Neural cell (in vitro differentiated cells): ENCODE results near the gene KREMEN1. TPM values are rescaled to one million over a fixed set of nuclear protein-coding genes. Genes with fewer than 3 reads are reported as not detected.

Experiments used
- H2AFZ ChIP-seq: fragments of 200-600, 300-800 bp; sonication (generic), shearing (Covaris generic); 2 replicates; pipeline ENCODE4 v1.6.0; 2014; ENCODE audit warnings: low read depth, mild to moderate bottlenecking, antibody characterized with exemption, low read length, moderate library complexity
- H3F3A ChIP-seq: fragments of 200-600 bp; shearing (Covaris generic); 2 replicates; pipeline ENCODE4 v1.6.1; 2016; ENCODE audit warnings: mild to moderate bottlenecking, moderate library complexity, mixed read lengths, antibody characterized with exemption, low read length; ENCODE audit not compliant: insufficient read depth, poor library complexity, severe bottlenecking
- H3K27ac ChIP-seq: fragments of 200-600, 300-800 bp; sonication (generic), shearing (Covaris generic); 2 replicates; pipeline ENCODE4 v1.5.1; 2014; ENCODE audit warnings: mild to moderate bottlenecking, low read length, moderate library complexity
- H3K27me3 ChIP-seq: fragments of 300-800, 200-600 bp; sonication (generic), shearing (Covaris generic); 2 replicates; pipeline ENCODE4 v1.6.0; 2014; ENCODE audit warnings: mild to moderate bottlenecking, low read depth, low read length, moderate library complexity; ENCODE audit not compliant: insufficient read depth
- H3K36me3 ChIP-seq: fragments of 300-800, 200-600 bp; sonication (generic), shearing (Covaris generic); 2 replicates; pipeline ENCODE4 v1.5.1; 2014; ENCODE audit warnings: mild to moderate bottlenecking, antibody characterized with exemption, low read length, moderate library complexity; ENCODE audit not compliant: insufficient read depth
- H3K4me2 ChIP-seq: fragments of 300-800, 200-600 bp; sonication (generic), shearing (Covaris generic); 2 replicates; pipeline ENCODE4 v1.6.0; 2014; ENCODE audit warnings: mild to moderate bottlenecking, low read length
- H3K4me3 ChIP-seq: fragments of 300-800, 200-600 bp; sonication (generic), shearing (Covaris generic); 2 replicates; pipeline ENCODE4 v1.5.1; 2014; ENCODE audit warnings: mild to moderate bottlenecking, low read length, moderate library complexity
- H3K79me2 ChIP-seq: fragments of 200-600 bp; shearing (Covaris generic); replicated peaks from 2 replicates; pipeline ENCODE4 v1.6.0; 2014; ENCODE audit warnings: mild to moderate bottlenecking, low read length, moderate library complexity; ENCODE audit not compliant: insufficient read depth
- H3K9ac ChIP-seq: fragments of 300-800, 200-600 bp; sonication (generic), shearing (Covaris generic); 2 replicates; pipeline ENCODE4 v1.6.1; 2016; ENCODE audit warnings: mild to moderate bottlenecking, low read length, mixed read lengths
- H3K9me2 ChIP-seq: fragments of 200-600 bp; shearing (Covaris generic); 2 replicates; pipeline ENCODE4 v1.6.1; 2016; ENCODE audit warnings: mild to moderate bottlenecking, low read length, mixed read lengths; ENCODE audit not compliant: insufficient read depth
- H3K9me3 ChIP-seq: fragments of 200-600, 300-800 bp; sonication (generic), shearing (Covaris generic); 2 replicates; pipeline ENCODE4 v1.6.1; 2016; ENCODE audit warnings: mild to moderate bottlenecking, mixed run types, low read length, moderate library complexity, mixed read lengths
- H4K20me1 ChIP-seq: fragments of 200-600 bp; shearing (Covaris generic); 2 replicates; pipeline ENCODE4 v1.6.1; 2016; ENCODE audit warnings: mild to moderate bottlenecking, mixed run types; ENCODE audit not compliant: insufficient read depth
- EP300 ChIP-seq: fragments of 450-650 bp; conservative IDR thresholded peaks from 2 replicates; pipeline ENCODE4 v1.6.1; 2014; ENCODE audit warnings: antibody characterized with exemption, mild to moderate bottlenecking, moderate library complexity; ENCODE audit not compliant: poor library complexity, severe bottlenecking
- EZH2 ChIP-seq: fragments of 200-600, 300-800 bp; shearing (Covaris generic), sonication (generic); IDR thresholded peaks from 2 replicates; pipeline ENCODE4 v1.6.1; 2014; ENCODE audit warnings: antibody characterized with exemption, low read length, borderline replicate concordance, mild to moderate bottlenecking; ENCODE audit not compliant: insufficient read depth, poor library complexity, severe bottlenecking
- MXI1 ChIP-seq: fragments of 450-650 bp; conservative IDR thresholded peaks from 2 replicates; pipeline ENCODE4 v1.6.1; 2014; ENCODE audit warnings: antibody characterized with exemption, mild to moderate bottlenecking; ENCODE audit not compliant: poor library complexity, severe bottlenecking
- POLR2AphosphoS5 ChIP-seq: IDR thresholded peaks from 2 replicates; pipeline ENCODE4 v1.6.1; 2012
- RAD21 ChIP-seq: fragments of 450-650 bp; conservative IDR thresholded peaks from 2 replicates; pipeline ENCODE4 v1.6.1; 2014; ENCODE audit warnings: antibody characterized with exemption, mild to moderate bottlenecking, moderate library complexity
- SMC3 ChIP-seq: fragments of 450-650 bp; conservative IDR thresholded peaks from 2 replicates; pipeline ENCODE4 v1.6.1; 2014; ENCODE audit warnings: antibody characterized with exemption, mild to moderate bottlenecking, moderate library complexity; ENCODE audit not compliant: poor library complexity
- TAF1 ChIP-seq: IDR thresholded peaks from 2 replicates; pipeline ENCODE4 v1.6.1; 2012; ENCODE audit warnings: low read depth
- polyA plus RNA-seq: library from polyadenylated mRNA; depleted of rRNA; stranded (reverse); fragments of >200 nt; gene quantifications from 2 replicates; pipeline ENCODE4 v1.2.3, GENCODE V29; 2014
- TF ChIP-seq, protein P1 (sequence below): IDR thresholded peaks from 2 replicates; pipeline ENCODE4 v1.6.1; 2012; ENCODE audit warnings: borderline replicate concordance
- TF ChIP-seq, protein P2 (sequence below): fragments of 450-650 bp; IDR thresholded peaks from 2 replicates; pipeline ENCODE4 v1.5.1; 2014; ENCODE audit warnings: antibody characterized with exemption, mild to moderate bottlenecking, moderate library complexity; ENCODE audit not compliant: poor library complexity, severe bottlenecking

Gene KREMEN1
- polyA plus RNA-seq, 1 donor from 2014 or later = 3.3 TPM

DNA sequence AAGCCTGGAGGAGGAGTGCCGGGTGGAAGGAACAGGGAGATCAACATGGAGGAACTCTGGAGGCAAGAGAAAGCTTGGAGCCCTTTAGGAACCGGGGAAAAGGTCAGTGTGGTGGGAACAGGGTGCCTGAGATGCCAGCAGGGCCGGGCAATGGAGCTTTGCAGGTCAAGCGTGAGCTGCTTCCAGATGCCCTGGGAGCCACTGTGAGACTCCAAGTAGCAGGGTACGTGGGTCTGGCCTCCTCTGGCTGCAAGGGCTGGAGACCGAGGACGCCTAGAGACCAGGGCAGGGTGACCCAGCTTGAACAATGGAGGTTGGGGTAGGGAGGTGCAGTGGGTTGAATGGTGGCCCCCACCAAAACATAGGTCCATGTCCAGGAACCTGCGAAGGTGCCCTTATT is 117.2 kb downstream of the KREMEN1 start:
- Histone ChIP-seq H3K27me3 (no peaks in the 10 kb centered on the region), H2AFZ (no peak overlapping the region), H3K9me2 (no peaks in the 10 kb centered on the region), H3K4me2 (no peak overlapping the region), H3K9me3 (no peaks in the 10 kb centered on the region), H3K79me2 (no peaks in the 10 kb centered on the region), H3F3A (no peaks in the 10 kb centered on the region), H4K20me1 (no peaks in the 10 kb centered on the region), H3K4me3 (no peak overlapping the region), H3K36me3 (no peaks in the 10 kb centered on the region), H3K9ac (no peak overlapping the region), H3K27ac (no peak overlapping the region)
- no peak for TF ChIP-seq EZH2
- no peak for TF ChIP-seq RAD21
- TF ChIP-seq POLR2AphosphoS5 = no peak
- no peak for TF ChIP-seq TAF1
- no peak for TF ChIP-seq MXI1
- TF ChIP-seq, protein P1, sequence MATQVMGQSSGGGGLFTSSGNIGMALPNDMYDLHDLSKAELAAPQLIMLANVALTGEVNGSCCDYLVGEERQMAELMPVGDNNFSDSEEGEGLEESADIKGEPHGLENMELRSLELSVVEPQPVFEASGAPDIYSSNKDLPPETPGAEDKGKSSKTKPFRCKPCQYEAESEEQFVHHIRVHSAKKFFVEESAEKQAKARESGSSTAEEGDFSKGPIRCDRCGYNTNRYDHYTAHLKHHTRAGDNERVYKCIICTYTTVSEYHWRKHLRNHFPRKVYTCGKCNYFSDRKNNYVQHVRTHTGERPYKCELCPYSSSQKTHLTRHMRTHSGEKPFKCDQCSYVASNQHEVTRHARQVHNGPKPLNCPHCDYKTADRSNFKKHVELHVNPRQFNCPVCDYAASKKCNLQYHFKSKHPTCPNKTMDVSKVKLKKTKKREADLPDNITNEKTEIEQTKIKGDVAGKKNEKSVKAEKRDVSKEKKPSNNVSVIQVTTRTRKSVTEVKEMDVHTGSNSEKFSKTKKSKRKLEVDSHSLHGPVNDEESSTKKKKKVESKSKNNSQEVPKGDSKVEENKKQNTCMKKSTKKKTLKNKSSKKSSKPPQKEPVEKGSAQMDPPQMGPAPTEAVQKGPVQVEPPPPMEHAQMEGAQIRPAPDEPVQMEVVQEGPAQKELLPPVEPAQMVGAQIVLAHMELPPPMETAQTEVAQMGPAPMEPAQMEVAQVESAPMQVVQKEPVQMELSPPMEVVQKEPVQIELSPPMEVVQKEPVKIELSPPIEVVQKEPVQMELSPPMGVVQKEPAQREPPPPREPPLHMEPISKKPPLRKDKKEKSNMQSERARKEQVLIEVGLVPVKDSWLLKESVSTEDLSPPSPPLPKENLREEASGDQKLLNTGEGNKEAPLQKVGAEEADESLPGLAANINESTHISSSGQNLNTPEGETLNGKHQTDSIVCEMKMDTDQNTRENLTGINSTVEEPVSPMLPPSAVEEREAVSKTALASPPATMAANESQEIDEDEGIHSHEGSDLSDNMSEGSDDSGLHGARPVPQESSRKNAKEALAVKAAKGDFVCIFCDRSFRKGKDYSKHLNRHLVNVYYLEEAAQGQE = no peak
- TF ChIP-seq, protein P2, sequence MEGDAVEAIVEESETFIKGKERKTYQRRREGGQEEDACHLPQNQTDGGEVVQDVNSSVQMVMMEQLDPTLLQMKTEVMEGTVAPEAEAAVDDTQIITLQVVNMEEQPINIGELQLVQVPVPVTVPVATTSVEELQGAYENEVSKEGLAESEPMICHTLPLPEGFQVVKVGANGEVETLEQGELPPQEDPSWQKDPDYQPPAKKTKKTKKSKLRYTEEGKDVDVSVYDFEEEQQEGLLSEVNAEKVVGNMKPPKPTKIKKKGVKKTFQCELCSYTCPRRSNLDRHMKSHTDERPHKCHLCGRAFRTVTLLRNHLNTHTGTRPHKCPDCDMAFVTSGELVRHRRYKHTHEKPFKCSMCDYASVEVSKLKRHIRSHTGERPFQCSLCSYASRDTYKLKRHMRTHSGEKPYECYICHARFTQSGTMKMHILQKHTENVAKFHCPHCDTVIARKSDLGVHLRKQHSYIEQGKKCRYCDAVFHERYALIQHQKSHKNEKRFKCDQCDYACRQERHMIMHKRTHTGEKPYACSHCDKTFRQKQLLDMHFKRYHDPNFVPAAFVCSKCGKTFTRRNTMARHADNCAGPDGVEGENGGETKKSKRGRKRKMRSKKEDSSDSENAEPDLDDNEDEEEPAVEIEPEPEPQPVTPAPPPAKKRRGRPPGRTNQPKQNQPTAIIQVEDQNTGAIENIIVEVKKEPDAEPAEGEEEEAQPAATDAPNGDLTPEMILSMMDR = no peak
- no peak for TF ChIP-seq SMC3
- TF ChIP-seq EP300 = no peak

DNA sequence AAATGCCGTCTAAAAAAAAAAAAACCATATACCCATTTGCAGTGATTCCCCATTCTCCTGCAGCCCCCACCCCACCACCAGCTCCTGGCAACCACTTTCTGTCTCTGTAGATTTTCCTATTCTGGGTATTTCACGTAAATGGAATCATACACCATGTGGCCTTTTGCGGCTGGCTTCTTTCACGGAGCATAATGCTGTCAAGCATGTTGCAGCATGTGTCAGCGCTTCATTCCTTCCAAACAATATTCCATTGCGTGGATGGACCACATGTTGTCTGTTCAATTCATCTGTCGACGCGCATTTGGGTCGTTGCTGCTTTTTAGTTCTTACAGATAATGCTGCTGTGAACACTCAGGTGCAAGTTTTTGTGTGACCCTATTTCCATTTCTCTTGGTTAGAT is 118.1 kb downstream of the KREMEN1 start:
- Histone ChIP-seq H3K79me2 (no peaks in the 10 kb centered on the region), H3F3A (no peaks in the 10 kb centered on the region), H3K9me3 (no peaks in the 10 kb centered on the region), H2AFZ (no peak overlapping the region), H3K4me2 (no peak overlapping the region), H3K27me3 (no peaks in the 10 kb centered on the region), H4K20me1 (no peaks in the 10 kb centered on the region), H3K27ac (no peak overlapping the region), H3K9ac (no peak overlapping the region), H3K9me2 (no peaks in the 10 kb centered on the region), H3K36me3 (no peaks in the 10 kb centered on the region), H3K4me3 (no peak overlapping the region)
- TF ChIP-seq EZH2 (no peak), MXI1 (no peak), RAD21 (no peak), EP300 (no peak), SMC3 (no peak), POLR2AphosphoS5 (no peak), TAF1 (no peak)
- TF ChIP-seq, protein P2 = no peak
- TF ChIP-seq, protein P1 = no peak
